GM19468 (cell line): ENCODE measurements around the gene AMPD3.

Experiments
- ATAC-seq: cut with Tn5 transposase; IDR thresholded peaks from one replicate; pipeline ENCODE4 v1.9.1; 2021; ENCODE audit warnings: mild to moderate bottlenecking, moderate library complexity, moderate number of reproducible peaks; ENCODE audit not compliant: unreplicated experiment; ENCODE audit errors: extremely low read depth

AMPD3 gene

GRCh38 chr11:10500757-10501684, 46.0 kb downstream of the AMPD3 start:
- ATAC-seq, result no peak

- ATAC-seq, result no peak
These were observed 47.1 kb downstream of the AMPD3 start for GRCh38 chr11:10502065-10502680.

- ATAC-seq, result no peak
These were observed 47.7 kb downstream of the AMPD3 start for GRCh38 chr11:10502770-10503169.

GRCh38 chr11:10503221-10503620, 48.2 kb downstream of the AMPD3 start:
- ATAC-seq, result no peak

- no peak for ATAC-seq
These were observed 48.9 kb downstream of the AMPD3 start for GRCh38 chr11:10503777-10504480.

GRCh38 chr11:10504490-10504889, 49.4 kb downstream of the AMPD3 start:
- no peak for ATAC-seq

- no peak for ATAC-seq
These were observed 50.4 kb downstream of the AMPD3 start for GRCh38 chr11:10505278-10506007.

GRCh38 chr11:10506008-10506370, 50.9 kb downstream of the AMPD3 start:
- no peak for ATAC-seq

GRCh38 chr11:10511181-10511621, 56.1 kb downstream of the AMPD3 start:
- ATAC-seq, result no peak

GRCh38 chr11:10514202-10514601, 59.1 kb downstream of the AMPD3 start:
- ATAC-seq, result no peak

- ATAC-seq, result no peak
These were observed 59.6 kb downstream of the AMPD3 start for GRCh38 chr11:10514709-10515108.

GRCh38 chr11:10515418-10515817, 60.4 kb downstream of the AMPD3 start:
- no peak for ATAC-seq

- no peak for ATAC-seq
These were observed 63.1 kb downstream of the AMPD3 start for GRCh38 chr11:10518123-10518522.

- no peak for ATAC-seq
These were observed 63.8 kb downstream of the AMPD3 start for GRCh38 chr11:10518891-10519290.

GRCh38 chr11:10519630-10520029, 64.6 kb downstream of the AMPD3 start:
- ATAC-seq, result no peak

GRCh38 chr11:10520562-10520961, 65.5 kb downstream of the AMPD3 start:
- ATAC-seq, result no peak

GRCh38 chr11:10522276-10522675, 67.2 kb downstream of the AMPD3 start:
- no peak for ATAC-seq

- ATAC-seq, result no peak
These were observed 67.9 kb downstream of the AMPD3 start for GRCh38 chr11:10522921-10523320.

- ATAC-seq, result no peak
These were observed 69.4 kb downstream of the AMPD3 start for GRCh38 chr11:10524471-10524870.
